Left forelimb (tissue), 1 donor: Measurements from ENCODE around the gene SCYGR2.

Experiments
- DNase-seq: peaks from one replicate; pipeline ENCODE4 v3.0.0-alpha.2; 2018; ENCODE audit warnings: low spot score

The SCYGR2 gene

DNA sequence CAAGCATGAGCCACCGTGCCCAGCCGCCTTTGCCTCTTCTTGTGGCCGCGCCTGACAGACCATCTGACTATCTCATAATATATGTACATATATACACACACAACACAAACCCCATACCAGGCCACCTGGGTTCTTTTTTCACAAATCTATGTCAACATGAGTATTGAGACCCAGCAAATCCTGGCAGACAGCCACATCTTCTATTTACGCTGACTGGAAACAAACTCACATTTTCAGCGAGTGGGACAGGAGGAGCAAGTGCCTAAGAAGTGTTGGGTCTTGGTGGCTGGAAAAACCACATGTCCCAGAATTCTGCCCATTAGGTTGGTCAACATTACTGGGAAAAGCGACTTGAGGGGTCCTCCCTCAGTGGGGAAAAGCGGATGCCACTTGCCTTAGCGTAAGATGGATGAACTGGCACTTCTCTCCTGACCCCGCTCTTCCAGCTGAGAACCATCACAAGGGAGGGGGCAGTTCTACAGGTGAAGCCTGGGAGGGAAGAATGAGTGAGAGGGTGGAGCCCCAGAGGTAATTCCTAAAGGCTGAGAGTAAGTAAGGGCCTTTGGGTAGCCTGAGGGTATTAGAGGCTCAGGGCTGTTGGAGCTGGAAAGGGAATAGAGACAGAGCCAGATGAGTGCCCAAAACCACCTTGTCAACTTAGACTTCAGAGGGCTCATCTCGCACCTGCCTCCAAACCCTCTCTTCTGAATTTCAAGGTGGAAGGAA is 14.0 kb downstream of the SCYGR2 start:
- no peak for DNase-seq

DNA sequence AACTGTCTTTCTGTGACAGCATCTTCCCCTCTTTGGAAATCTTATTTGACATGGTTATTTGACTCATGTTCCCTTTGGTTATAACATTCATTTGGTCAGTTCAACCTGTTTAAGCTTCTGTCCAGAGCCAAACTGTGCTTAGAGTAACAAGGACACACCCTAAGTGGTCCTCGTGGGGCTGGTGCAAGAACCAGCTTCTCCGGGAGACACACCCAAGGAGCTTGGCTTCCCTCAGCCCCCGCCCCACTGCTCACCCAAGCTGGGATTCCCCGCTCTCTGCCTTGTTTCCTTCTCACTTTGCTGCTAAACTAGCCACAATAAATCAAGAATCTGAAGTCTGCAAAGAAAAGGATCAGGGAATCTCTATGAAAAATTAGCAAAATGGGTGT is 14.6 kb downstream of the SCYGR2 start:
- DNase-seq: no peak

DNA sequence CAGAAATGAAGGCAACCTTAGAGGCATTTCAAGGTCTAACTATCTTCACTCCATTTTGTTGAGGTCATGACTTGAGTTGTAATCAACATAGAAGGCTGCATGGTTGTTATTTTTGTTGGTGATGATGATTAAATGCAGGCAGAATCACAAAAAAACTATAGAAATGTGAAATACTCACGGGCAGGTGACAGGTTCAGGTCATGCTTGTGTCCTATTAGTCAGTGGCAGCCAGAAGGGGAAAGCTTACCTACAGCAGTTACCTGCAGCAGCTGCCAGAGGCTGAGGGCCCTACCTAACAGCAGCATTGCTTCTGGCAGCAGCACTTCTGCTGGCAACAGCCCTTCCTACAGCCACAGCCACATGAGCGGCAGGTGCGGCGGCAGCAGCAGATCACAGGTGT is 15.6 kb downstream of the SCYGR2 start:
- no peak for DNase-seq

DNA sequence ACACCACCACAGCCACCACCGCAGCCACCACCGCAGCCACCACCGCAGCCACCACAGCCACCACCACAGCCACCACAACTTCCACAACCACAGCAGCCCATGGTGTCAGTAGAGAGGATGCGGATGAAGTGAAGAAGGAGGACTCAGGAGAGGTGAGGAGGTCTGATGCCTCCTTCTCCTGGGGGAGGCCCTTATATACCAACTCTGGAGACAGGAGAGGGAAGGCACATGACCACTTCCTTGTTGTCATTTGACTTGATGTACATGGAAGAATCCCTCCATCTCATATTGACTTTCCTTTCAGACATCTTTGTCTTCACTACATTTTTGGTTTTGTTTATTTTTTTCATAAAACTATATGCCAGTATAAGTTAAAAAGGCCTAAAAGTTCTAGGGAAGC is 16.0 kb downstream of the SCYGR2 start, which contains the start of gene SCYGR3:
Gene SCYGR3, minus strand, starts transcription at position 101 of the 400 bp plus-strand sequence. Its CDS starts 0 bp downstream, at position 101.
- DNase-seq: no peak

DNA sequence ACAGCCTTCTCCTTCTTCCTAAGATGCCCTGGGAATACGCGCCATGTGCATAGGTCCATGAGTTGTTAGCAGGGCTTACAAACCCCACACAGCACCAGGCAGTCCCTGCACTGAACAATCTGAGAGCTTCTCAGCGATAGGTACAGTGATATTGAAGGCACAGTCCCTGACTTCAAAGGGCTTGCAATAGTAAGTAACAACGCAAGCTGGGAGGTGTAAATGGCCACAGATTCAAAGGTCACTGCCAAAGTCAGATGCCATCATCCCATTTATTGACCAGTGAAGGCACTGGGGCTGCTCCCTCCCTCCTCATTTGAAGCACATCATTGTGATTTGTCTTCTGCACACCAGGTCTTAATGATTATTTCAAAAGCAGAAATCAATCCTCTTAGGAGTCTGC is 16.5 kb downstream of the SCYGR2 start:
- no peak for DNase-seq

DNA sequence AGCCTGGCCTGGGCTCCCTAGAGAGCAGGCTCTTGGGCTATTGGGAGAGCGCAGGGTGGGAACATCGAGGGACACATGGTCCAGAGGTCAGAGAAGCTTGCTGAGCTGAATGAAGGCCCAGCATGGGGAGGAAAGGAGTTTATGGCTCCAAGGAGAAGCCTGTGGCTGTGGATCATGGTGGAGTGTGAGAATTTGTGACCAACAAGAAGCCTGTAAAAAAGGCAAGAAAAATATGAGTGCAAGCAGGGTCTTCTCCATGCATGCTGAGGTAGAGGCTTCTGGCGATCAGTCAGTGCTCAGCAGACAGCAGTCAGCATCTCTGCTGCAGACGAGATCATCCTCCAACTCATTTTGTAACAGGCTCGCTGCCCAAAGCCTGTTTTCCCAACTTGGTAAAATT is 17.2 kb downstream of the SCYGR2 start:
- no peak for DNase-seq

DNA sequence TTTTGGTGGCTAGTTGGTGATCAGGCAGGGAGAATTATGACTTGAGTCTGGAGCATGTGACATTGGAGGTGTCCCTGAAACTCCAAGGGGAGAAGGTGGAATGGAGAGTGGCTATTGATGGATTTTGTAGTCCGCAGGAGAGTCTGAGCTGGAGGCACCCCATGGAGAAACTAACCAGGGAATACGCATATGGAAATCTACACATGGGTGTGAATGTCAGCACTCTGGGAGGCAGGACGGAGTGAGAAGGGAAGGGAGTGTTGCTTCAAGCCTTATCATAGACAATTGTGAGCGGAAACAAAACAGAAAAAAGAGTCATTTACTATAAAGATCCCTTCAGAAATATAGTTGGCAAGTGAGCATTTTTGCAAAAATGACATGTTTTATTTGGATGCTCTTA is 17.9 kb downstream of the SCYGR2 start:
- DNase-seq: no peak

DNA sequence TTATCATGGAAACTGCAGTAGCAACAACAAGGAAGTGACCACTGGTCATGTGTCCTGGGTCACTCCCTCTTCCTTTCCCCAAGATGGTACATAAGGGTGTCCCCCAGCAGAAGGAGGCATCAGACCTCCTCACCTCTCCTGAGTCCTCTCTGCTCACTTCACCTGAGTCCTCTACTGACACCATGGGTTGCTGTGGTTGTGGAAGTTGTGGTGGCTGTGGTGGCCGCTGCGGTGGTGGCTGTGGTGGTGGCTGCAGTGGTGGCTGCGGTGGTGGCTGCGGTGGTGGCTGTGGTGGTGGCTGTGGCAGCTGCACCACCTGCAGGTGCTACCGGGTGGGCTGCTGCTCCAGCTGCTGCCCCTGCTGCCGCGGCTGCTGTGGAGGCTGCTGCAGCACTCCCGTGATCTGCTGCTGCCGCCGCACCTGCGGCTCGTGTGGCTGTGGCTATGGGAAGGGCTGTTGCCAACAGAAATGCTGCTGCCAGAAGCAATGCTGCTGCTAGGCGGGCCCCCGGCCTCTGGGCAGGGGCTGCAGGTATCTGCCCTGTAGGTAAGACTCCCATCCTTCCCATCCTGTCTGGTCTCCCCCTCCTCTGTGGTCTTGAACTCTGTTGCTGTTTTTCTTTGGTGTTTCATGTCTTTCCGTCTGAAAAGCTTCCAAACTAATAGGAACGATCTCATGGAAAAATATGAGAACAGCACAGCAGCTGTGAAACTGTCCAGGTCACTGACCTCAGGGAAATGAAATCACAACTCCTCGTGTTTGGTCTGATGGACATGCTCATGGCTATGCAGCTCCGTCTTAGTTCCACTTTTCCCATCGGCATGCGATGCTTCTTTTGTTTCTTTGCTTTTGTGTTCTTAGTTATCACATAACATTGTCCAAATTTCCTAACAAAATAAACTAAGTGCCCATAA is 18.9 kb downstream of the SCYGR2 start, which contains the start of gene SCYGR4:
Gene SCYGR4, plus strand, starts transcription at position 183 of the 915 bp plus-strand sequence. Its CDS starts 0 bp downstream, at position 183.
- no peak for DNase-seq

DNA sequence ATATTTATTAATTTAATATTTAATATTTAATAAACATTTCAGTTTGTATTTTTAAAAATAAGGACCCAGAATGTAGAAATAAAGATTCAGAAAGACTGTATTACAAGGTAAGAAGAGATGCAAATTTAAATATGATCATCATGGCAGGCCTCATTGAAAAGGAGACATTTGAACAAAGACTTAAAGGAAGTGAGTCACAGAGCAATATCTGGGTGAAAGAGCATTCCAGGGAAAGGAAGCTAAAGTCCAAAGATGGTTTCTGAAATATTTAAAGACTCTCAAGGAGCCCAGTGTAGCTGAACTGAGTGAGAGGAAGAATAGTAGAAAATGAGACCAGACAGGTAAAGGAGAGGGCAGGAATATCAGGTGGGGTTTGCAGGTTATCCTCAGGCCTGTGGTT is 24.5 kb downstream of the SCYGR2 start:
- DNase-seq: no peak

DNA sequence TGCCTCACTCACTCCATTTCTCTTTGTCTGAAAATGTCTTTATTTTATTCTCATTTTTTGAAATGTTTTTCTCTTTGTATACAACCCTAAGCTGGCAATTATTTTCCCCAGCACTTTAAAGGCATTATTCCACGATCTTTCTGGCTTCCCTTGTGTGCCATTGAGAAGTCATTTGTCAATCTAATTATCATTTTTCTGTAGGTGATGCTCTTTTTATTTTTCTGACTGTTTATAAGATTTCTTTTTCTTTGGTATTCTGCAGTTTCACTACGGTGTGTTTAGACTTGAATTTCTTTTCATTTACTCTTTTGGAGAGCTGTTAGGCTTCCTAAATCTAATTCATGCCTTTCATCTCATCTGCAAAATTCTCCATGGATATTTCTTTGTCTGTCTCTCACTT is 26.7 kb downstream of the SCYGR2 start:
- no peak for DNase-seq

DNA sequence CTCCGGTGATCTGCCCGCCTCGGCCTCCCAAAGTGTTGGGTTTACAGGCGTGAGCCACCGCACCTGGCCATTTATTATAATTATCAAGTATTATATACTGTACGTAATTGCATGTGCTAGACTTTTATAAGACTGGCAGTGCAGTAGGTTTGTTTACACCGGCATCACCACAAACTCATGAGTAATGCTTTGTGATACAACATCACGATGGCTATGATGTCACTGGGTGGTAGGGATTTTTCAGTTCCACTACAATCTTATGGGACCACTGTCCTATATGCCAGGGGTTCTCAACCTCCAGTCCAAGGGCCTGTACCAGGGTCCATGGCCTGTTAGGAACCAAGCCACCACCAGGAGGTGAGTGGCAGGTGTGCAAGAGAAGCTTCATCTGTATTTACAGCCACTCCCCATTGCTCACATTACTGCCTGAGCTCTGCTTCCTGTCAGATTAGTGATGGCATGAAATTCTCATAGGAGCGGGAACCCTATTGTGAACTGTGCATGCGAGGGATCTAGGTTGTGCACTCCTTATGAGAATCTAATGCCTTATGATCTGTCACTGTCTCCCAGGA is 28.0 kb downstream of the SCYGR2 start:
- no peak for DNase-seq

DNA sequence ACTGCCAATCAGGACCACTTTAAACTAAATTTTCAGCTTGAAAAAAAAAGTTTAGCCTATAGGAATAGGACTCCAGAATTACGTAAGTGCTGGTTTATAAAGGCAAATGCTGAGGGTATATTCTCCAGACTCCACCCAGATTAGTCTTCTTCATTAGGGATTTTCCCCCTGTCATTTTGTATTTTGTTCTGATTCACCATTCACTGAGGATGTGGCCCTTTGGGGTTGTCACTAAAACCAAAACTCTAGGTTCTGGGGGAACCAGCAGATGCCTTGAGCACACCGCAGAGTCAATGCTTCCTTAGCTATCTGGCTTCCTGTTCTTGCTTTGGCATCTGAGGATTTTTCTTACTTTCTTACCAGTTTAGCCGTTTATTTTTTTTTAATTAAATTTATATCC is 29.1 kb downstream of the SCYGR2 start:
- no peak for DNase-seq

DNA sequence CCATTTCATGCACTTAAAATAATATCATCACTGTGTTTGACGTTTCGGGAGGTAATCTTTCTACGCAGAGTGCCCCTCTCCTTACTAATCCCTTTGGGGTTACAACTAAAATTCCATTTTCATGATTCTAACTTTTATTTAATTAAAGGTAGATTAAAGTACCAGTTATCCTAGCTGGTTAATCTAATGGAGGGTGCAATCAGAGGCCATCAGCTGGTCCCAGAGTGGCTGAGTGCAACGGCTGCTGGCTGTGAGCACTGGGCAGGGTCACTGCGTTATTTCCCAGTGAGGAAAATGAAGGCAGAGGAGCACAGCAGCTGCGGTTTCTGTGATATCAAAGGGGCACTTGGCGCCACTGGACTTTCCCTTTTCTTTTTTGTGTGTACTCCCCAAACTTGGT is 30.7 kb downstream of the SCYGR2 start:
- DNase-seq: no peak

DNA sequence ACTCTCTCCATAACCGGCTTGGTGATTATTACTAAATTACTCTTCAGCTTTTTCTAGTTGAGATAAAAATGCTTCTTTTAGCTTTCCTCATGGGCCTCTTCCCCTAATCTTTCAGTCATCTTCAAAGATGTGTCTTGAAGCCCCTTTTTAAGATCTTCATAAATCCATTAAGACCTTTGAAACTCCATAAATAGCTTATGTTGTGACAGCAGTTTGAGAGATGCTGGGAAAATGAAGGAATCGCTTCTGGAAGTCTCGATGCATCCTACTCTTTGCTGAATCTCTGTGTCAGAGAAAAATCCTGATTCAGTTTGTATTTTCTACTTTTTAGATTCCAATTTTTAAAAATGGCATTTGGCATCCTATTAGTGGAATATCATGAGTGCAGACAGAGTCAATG is 31.6 kb downstream of the SCYGR2 start:
- no peak for DNase-seq

DNA sequence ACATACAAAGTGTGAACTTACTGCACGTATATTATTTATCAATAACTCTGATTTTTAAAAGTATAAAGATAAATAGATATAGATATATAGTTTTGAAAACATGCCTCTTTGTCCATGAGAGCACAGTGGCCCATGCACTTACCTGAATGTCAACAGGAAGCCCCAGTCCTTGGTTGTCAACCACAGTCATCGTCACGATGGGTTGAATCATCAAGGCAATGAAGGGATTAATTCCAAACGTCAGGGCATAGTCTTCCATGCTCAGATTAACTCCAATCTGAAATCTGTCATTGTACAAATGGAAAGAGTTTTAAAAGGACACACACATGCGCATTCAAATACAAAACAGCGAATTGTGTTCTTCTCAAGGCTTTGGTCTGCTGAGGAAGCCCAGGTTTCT is 34.1 kb downstream of the SCYGR2 start:
- DNase-seq: no peak

DNA sequence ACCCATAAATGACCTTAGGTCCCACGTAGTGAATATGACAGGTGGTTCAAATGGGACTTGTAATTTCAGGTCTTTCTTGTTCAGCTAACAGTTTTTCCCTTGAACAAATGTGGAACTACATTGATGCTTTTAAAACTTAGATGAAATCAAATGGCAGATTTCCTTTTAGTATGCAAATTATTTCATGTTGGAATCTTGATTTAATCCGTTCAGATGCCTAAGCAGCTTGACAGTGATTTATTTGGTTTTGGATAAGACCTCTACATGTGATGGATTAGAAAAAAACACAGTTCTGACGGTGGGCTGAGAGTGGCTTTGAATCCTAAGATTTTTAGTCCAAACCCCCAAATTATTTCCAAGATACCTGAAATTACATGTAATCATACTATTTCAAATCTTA is 35.5 kb downstream of the SCYGR2 start:
- DNase-seq: no peak

DNA sequence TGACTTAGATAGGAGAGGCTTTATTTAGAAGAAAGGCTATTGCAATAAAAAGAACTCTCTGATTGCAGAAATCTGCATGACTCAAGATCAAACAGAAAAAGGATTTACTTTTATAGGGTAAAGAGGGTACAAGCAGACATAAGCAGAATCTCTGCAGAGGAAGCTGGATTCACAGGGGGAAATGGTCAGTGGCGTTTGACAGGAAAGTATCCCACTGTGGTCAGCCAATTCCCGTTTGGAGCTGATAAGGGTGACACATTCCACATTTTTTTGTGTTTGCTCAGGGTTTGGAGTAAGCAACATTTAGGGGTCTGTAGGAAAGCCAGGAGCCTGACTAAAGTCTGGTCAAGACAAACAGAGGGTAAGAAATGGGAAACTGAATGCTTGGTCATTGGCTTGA is 44.0 kb downstream of the SCYGR2 start:
- DNase-seq: no peak

DNA sequence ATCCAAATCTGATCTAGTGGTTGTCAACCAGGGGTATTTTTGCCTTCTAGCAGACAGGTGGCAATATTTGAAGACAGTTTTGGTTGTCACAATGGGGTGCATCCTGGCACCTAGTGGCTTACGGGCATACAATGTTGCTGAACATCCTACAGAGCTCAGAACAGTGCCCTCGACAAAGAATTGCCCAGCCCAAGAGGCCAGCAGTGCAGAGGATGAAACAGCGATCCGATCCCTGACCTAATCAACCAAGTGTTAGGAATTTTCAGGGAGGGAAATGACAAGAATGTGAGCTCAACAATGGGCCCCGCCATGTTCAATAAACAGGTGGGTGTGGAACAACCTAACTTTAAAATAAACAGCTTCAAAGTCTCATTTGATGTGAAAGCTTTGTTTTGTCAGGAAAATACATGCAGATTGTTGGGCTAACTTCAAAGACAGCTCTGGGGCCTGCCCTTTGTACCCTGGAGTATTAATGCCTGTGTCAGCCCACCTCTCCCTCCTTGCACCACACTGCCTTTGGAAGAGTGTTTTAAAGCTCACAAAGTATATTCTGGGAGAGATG is 45.4 kb downstream of the SCYGR2 start:
- DNase-seq: no peak
